Tongue (tissue), 2 donors: ENCODE results near the gene NUDT22. TPM values are rescaled to one million over a fixed set of nuclear protein-coding genes. Genes with fewer than 3 reads are reported as not detected.

ENCODE experiments used
- DNase-seq: peaks from one replicate; pipeline ENCODE4 v3.0.0-alpha.2; 2015
- total RNA-seq: library from RNA; depleted of rRNA; stranded (reverse); fragments of >200 nt; gene quantifications from one replicate; pipeline ENCODE4 v1.2.3, GENCODE V29; 2014

NUDT22 gene
- total RNA-seq, 1 donor from 2014 or later: 35.1 TPM

GRCh38 chr11:64206457-64207255 lies 19.4 kb upstream of the NUDT22 start, which contains the start of gene FERMT3:
Gene FERMT3, plus strand, starts transcription at chr11:64206721. Its CDS starts 644 bp downstream, at chr11:64207365.
- DNase-seq: no peak

- peak; percentile 79 for DNase-seq
Measured at GRCh38 chr11:64207256-64208085, 18.6 kb upstream of the NUDT22 start.

- DNase-seq: no peak
Measured at GRCh38 chr11:64208086-64208795, 17.8 kb upstream of the NUDT22 start.

- DNase-seq: no peak
Measured at GRCh38 chr11:64208796-64209562, 17.1 kb upstream of the NUDT22 start.

- no peak for DNase-seq
Measured at GRCh38 chr11:64209563-64209843, 16.6 kb upstream of the NUDT22 start.

GRCh38 chr11:64210301-64211020 lies 15.6 kb upstream of the NUDT22 start:
- no peak for DNase-seq

GRCh38 chr11:64211181-64211872 lies 14.7 kb upstream of the NUDT22 start:
- no peak for DNase-seq

GRCh38 chr11:64216879-64217278 lies 9.2 kb upstream of the NUDT22 start:
- no peak for DNase-seq

GRCh38 chr11:64218628-64219353 lies 7.3 kb upstream of the NUDT22 start:
- DNase-seq: no peak

GRCh38 chr11:64219354-64219684 lies 6.8 kb upstream of the NUDT22 start:
- no peak for DNase-seq

GRCh38 chr11:64219755-64220154 lies 6.3 kb upstream of the NUDT22 start:
- no peak for DNase-seq

- DNase-seq: no peak
Measured at GRCh38 chr11:64220271-64220670, 5.8 kb upstream of the NUDT22 start.

GRCh38 chr11:64220798-64221197 lies 5.3 kb upstream of the NUDT22 start:
- DNase-seq: no peak

GRCh38 chr11:64222651-64223000 lies 3.4 kb upstream of the NUDT22 start:
- DNase-seq: no peak

- no peak for DNase-seq
Measured at GRCh38 chr11:64223001-64223651, 2.9 kb upstream of the NUDT22 start.

- no peak for DNase-seq
Measured at GRCh38 chr11:64224151-64224890, 1.8 kb upstream of the NUDT22 start.

- no peak for DNase-seq
Measured at GRCh38 chr11:64224891-64225607, 1.0 kb upstream of the NUDT22 start.

- DNase-seq: peak; percentile 64
Measured at GRCh38 chr11:64226507-64227051, 505 bp downstream of the NUDT22 start.
